Epidermal melanocyte (primary cell): ENCODE measurements around the gene PNPO.
"Not testable (repeated sequence)": the region's sequence is repeated elsewhere in the genome, so short reads cannot be mapped to it uniquely, and the experiment has no call there.

Experiments used
- DNase-seq: peaks from one replicate; pipeline ENCODE4 v3.0.0; 2011; ENCODE audit warnings: low spot score; ENCODE audit not compliant: insufficient read length

The PNPO gene

GRCh38 chr17:47917581-47917980 lies 23.8 kb upstream of the PNPO start:
- DNase-seq = no peak

GRCh38 chr17:47918006-47918405 lies 23.4 kb upstream of the PNPO start:
- DNase-seq = no peak

GRCh38 chr17:47918991-47919390 lies 22.4 kb upstream of the PNPO start:
- DNase-seq = no peak

- not testable (repeated sequence) for DNase-seq
Observed at GRCh38 chr17:47919889-47920288, 21.5 kb upstream of the PNPO start.

- no peak for DNase-seq
Observed at GRCh38 chr17:47924785-47925677, 16.3 kb upstream of the PNPO start.

GRCh38 chr17:47925678-47925988 lies 15.7 kb upstream of the PNPO start:
- no peak for DNase-seq

GRCh38 chr17:47927821-47928400 lies 13.5 kb upstream of the PNPO start:
- no peak for DNase-seq

- DNase-seq = no peak
Observed at GRCh38 chr17:47928415-47928814, 13.0 kb upstream of the PNPO start.

- DNase-seq = no peak
Observed at GRCh38 chr17:47929218-47930000, 12.0 kb upstream of the PNPO start.

GRCh38 chr17:47931848-47932247 lies 9.5 kb upstream of the PNPO start:
- DNase-seq = no peak

- DNase-seq = no peak
Observed at GRCh38 chr17:47934856-47935255, 6.5 kb upstream of the PNPO start.

GRCh38 chr17:47935468-47935867 lies 5.9 kb upstream of the PNPO start:
- DNase-seq = not testable (repeated sequence)

- DNase-seq = no peak
Observed at GRCh38 chr17:47935961-47936360, 5.4 kb upstream of the PNPO start.

GRCh38 chr17:47937941-47938340 lies 3.4 kb upstream of the PNPO start:
- no peak for DNase-seq

- no peak for DNase-seq
Observed at GRCh38 chr17:47942096-47942510, 732 bp downstream of the PNPO start.

GRCh38 chr17:47942568-47942967 lies 1.2 kb downstream of the PNPO start:
- no peak for DNase-seq

GRCh38 chr17:47945080-47945479 lies 3.7 kb downstream of the PNPO start:
- DNase-seq = no peak

- DNase-seq = no peak
Observed at GRCh38 chr17:47945529-47946508, 4.4 kb downstream of the PNPO start.

GRCh38 chr17:47946516-47946915 lies 5.1 kb downstream of the PNPO start:
- no peak for DNase-seq

- peak; percentile 72 for DNase-seq
Observed at GRCh38 chr17:47946929-47947397, 5.6 kb downstream of the PNPO start.

GRCh38 chr17:47948706-47949196 lies 7.4 kb downstream of the PNPO start:
- no peak for DNase-seq
